Measurements from ENCODE around the gene KIF5A. TPM values are rescaled to one million over a fixed set of nuclear protein-coding genes. Genes with fewer than 3 reads are reported as not detected.

Gene KIF5A
- total and polyA plus RNA-seq, 2 donors (not counting 3 experiments of a cell fraction or from before 2014, with no cell fraction given), result 0.07 to 0.35 TPM

DNA sequence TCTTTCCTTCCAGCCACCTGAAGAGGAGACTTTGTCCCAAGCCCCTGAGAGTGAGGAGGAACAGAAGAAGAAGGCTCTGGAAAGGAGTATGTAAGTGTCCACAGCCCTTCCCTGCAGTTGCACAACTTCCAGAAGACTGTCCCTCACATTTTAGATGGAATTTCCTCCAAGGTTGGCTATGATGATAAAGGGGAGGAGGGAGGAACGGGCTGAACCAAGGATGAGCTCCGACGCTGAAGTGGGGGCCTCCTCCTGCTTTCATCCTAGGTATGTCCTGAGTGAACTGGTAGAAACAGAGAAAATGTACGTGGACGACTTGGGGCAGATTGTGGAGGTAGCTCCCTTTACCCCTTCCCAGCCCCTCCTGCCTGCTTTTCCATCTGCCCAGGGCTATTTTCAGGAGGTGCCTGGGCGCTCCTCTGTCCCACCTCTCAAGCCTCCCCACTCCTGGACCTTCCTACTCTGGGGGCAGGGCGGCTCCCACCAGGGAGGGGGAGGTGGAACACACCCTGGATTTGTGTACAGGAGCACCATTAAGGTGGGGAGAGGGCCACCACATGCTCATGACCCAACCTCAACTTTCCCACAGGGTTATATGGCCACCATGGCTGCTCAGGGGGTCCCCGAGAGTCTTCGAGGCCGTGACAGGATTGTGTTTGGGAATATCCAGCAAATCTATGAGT lies 63.7 kb downstream of the KIF5A start:
- H3K27ac ChIP-seq (ENCODE audit: insufficient read depth, low read depth, low read length), result no peak overlapping the region
- peaks cover 5 to 18% of the 10 kb centered on the region in 2 experiments for H3K27me3 ChIP-seq (ENCODE audit: control insufficient read depth in 2 of 2, insufficient read depth in 2 of 2, low read length in 2 of 2)
- FAIRE-seq (no peak), DNase-seq (ENCODE audit: low read depth, low spot score) (no peak)
- H3K4me3 ChIP-seq (replicated peaks in 1 of 3; ENCODE audit: insufficient read depth in 1 of 3, low read depth in 1 of 3, low read length in 3 of 3), result no peak overlapping the region
- ChIA-PET CTCF (interaction anchor here (1.4 to 5.7 kb wide), 3 partner anchors 17 to 30 kb away, joined by 3 to 54 read pairs (median 8); partner anchors contain the start of gene B4GALNT1), POLR2A (interaction anchor here (0.6 kb wide), 1 partner anchor 28 kb away, joined by 5 read pairs; no protein-coding TSS in a partner anchor)
- peaks cover 3% of the 10 kb centered on the region for H3K4me1 ChIP-seq (ENCODE audit: control insufficient read depth, extremely low read depth, insufficient read depth, low read length)
- TF ChIP-seq EZH2 (IDR thresholded peaks at IDR 0.05; ENCODE audit: borderline replicate concordance, low read depth, low read length, severe bottlenecking) (no peak), FOS (IDR thresholded peaks at IDR 0.05; ENCODE audit: borderline replicate concordance, insufficient read depth, low read length) (no peak), MYC (IDR thresholded peaks at IDR 0.05; ENCODE audit: low read depth, low read length) (no peak), JUN (IDR thresholded peaks at IDR 0.05; ENCODE audit: borderline replicate concordance, insufficient read depth, insufficient read length, low read depth) (no peak), GATA2 (IDR thresholded peaks at IDR 0.05; ENCODE audit: insufficient read depth, insufficient read length, low read depth, low read length) (no peak)
- TF ChIP-seq, protein P1, sequence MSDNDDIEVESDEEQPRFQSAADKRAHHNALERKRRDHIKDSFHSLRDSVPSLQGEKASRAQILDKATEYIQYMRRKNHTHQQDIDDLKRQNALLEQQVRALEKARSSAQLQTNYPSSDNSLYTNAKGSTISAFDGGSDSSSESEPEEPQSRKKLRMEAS (IDR thresholded peaks at IDR 0.05; ENCODE audit: insufficient read depth, insufficient read length), result no peak
- TF ChIP-seq, protein P2, sequence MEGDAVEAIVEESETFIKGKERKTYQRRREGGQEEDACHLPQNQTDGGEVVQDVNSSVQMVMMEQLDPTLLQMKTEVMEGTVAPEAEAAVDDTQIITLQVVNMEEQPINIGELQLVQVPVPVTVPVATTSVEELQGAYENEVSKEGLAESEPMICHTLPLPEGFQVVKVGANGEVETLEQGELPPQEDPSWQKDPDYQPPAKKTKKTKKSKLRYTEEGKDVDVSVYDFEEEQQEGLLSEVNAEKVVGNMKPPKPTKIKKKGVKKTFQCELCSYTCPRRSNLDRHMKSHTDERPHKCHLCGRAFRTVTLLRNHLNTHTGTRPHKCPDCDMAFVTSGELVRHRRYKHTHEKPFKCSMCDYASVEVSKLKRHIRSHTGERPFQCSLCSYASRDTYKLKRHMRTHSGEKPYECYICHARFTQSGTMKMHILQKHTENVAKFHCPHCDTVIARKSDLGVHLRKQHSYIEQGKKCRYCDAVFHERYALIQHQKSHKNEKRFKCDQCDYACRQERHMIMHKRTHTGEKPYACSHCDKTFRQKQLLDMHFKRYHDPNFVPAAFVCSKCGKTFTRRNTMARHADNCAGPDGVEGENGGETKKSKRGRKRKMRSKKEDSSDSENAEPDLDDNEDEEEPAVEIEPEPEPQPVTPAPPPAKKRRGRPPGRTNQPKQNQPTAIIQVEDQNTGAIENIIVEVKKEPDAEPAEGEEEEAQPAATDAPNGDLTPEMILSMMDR (IDR thresholded peaks at IDR 0.05; ENCODE audit: extremely low read depth in 1 of 2, insufficient read depth in 1 of 2, low read depth in 1 of 2, low read length in 2 of 2), result no peak
- H3K9ac ChIP-seq (replicated peaks; ENCODE audit: extremely low read depth, insufficient read depth, low read length), result no peak overlapping the region
- no TSS peak for BruUV-seq (replicated peaks)
- no peaks in the 10 kb centered on the region for H3K79me2 ChIP-seq (ENCODE audit: control insufficient read depth, insufficient read depth, low read length)
- H3K36me3 ChIP-seq (ENCODE audit: control insufficient read depth in 2 of 2, extremely low read depth in 1 of 2, insufficient read depth in 2 of 2, low read length in 2 of 2), result peaks cover 0 to 1% of the 10 kb centered on the region in 2 experiments
- H3K9me1 ChIP-seq (replicated peaks; ENCODE audit: control insufficient read depth, extremely low read depth, insufficient read depth, low read length), result no peaks in the 10 kb centered on the region
- H3K9me3 ChIP-seq (replicated peaks; ENCODE audit: control insufficient read depth, insufficient read depth, low read length), result no peaks in the 10 kb centered on the region
- no peak overlapping the region for H3K4me2 ChIP-seq (ENCODE audit: insufficient read depth, low read length)
- intact Hi-C loops (cut with micrococcal nuclease) (no loop called here), dilution Hi-C loops (cut with MboI; ENCODE audit: extremely low pct_ligation_motif_present, low sequenced_read_pairs) (no loop called here)
- H4K20me1 ChIP-seq (replicated peaks; ENCODE audit: control insufficient read depth, extremely low read depth, insufficient read depth, low read length), result no peaks in the 10 kb centered on the region
- no peak overlapping the region for H2AFZ ChIP-seq (ENCODE audit: low read depth, low read length)

Data from endothelial cell of umbilical vein (primary cell).